K562 (cell line): ENCODE data around the gene SEMA3F.

Experiments used
- POLR2A ChIP-seq: fragments of 450-650 bp; conservative IDR thresholded peaks from 2 replicates; pipeline ENCODE4 v1.6.1; 2016
- ZBTB7A ChIP-seq: IDR thresholded peaks from 2 replicates; pipeline ENCODE4 v1.6.1; 2011; ENCODE audit warnings: low read depth, mild to moderate bottlenecking, low read length, moderate library complexity, borderline replicate concordance; ENCODE audit not compliant: control insufficient read depth
- ZNF165 ChIP-seq: fragments of 250-450 bp; sonication (Bioruptor Pico); IDR thresholded peaks from 2 replicates; pipeline ENCODE4 v1.4.0; 2020; ENCODE audit warnings: borderline replicate concordance

GRCh38 chr3:50213373-50213772 is 58.2 kb downstream of the SEMA3F start:
- TF ChIP-seq ZNF165 (no peak), POLR2A (no peak), ZBTB7A (no peak)
